ENCODE results near the gene WNT3A.

The WNT3A gene

DNA sequence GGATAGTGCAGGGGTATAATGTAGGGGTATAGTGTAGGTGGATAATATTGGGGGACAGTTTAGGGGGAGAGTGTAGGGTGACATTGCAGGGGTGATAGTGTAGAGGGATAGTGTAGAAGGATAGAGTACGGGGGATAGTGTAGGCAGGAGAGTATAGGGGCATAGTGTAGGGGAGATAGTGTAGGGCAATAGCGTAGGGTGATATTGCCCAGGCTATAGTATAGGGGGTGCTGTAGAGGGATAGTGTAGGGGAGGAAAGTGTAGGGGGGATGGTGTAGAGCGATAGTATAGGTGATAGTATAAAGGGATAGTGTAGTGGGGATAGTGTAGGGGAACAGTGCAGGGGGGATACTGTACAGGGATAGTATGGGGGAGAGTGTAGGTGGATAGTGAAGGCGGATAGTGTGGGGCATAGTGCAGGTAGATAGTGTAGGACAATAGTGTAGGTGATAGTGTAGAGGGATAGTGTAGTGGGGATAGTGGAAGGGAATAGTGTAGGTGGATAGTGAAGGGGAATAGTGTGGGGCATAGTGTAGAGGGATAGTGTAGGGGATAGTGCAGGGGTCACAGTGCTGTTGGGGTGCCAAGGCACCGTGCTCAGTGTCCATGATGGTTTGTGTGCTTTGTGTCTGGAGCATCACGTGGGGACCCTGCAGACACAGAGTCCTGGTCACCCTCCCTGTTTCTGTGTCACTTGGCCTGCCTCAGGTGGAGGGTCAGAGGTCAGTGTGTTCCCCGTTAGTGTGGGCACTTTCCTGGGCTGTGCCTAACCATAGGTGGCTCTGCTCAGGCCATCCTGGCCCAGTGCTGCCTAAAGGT is 65.2 kb downstream of the WNT3A start:
- DNase-seq = no peak

DNA sequence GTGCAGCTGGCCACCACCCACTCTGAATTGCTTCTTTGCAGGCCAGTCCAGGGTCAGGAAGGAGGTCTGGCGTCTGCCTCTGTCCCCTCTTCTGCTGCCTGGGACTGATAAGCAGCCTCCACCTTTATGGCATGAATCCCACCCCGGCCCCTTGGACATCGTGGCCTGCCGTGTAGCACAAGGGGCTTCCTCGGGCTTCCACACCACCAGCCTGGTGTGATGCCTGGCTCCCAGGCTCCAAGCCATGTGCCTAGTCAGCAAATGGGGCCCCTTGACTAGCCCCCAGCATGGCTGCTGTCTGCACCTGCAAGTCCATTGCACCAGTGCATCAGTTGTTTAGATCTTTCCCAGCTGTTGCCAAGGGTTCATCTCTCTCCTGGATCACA is 65.9 kb downstream of the WNT3A start:
- DNase-seq = peak; percentile 15

GRCh38 chr1:228073061-228073856 is 66.5 kb downstream of the WNT3A start:
- DNase-seq = peak; percentile 13

DNA sequence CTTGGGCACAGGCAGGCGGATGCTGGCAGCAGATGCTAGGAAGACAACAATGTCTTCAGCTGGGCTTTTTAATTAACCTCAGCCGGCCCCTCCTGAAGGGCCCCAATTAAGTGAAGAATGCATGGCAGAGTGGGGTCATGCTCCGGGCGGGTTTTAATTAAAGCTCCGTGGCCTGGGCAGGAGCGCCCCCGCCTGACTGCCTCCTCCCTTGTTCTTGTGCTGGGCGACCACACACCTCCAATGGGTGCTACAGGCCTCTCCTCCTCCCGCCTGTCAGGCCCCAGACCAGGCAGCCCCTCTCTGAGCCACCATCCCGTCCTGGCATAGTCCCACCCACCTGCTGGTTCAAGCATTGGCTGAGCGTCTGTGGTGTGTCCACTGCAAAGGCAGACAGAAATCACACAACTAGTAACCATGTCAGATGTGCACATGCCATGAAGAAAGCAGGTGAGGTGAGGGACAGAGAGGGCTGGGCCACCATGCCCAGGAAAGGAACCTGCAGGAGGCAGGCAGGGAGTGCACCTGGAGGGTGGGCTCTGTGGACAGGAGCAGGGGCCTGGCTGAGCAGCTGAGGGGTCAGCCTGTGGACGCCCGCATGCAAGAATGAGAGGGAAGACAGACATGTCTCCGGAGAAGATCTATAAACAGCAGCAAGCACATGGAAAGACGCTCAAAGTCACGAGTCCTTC is 67.2 kb downstream of the WNT3A start:
- peak; percentile 22 for DNase-seq

GRCh38 chr1:228074954-228075730 is 68.3 kb downstream of the WNT3A start:
- DNase-seq = peak; percentile 19

- DNase-seq = peak; percentile 15
These were observed 69.0 kb downstream of the WNT3A start for GRCh38 chr1:228075801-228076271.

- DNase-seq = peak; percentile 7
These were observed 70.1 kb downstream of the WNT3A start for GRCh38 chr1:228076796-228077430.

- DNase-seq = peak; percentile 12
These were observed 71.0 kb downstream of the WNT3A start for GRCh38 chr1:228077565-228078330.

DNA sequence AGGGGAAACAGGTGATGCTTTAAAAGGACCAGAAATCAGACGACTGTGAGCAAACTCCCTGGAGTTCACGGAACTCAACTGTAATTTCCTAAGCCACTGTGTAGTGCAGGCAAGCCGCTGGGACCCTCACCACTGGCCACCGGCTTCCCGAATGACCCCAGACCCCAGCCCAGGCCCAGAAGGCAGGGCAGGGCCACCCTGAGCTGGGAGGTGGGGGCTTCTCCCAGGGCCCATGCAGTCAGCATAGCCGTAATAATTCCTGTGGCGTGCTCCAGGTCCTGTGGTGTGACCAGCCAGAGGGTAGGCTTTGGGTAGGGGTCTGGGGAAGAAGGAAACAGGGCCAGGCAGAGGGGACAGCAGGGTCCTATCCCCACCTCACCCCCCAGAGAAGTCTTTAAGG is 72.2 kb downstream of the WNT3A start:
- no peak for DNase-seq

GRCh38 chr1:228079601-228080263 is 72.9 kb downstream of the WNT3A start:
- DNase-seq = no peak

GRCh38 chr1:228081144-228081543 is 74.3 kb downstream of the WNT3A start:
- DNase-seq = no peak

DNA sequence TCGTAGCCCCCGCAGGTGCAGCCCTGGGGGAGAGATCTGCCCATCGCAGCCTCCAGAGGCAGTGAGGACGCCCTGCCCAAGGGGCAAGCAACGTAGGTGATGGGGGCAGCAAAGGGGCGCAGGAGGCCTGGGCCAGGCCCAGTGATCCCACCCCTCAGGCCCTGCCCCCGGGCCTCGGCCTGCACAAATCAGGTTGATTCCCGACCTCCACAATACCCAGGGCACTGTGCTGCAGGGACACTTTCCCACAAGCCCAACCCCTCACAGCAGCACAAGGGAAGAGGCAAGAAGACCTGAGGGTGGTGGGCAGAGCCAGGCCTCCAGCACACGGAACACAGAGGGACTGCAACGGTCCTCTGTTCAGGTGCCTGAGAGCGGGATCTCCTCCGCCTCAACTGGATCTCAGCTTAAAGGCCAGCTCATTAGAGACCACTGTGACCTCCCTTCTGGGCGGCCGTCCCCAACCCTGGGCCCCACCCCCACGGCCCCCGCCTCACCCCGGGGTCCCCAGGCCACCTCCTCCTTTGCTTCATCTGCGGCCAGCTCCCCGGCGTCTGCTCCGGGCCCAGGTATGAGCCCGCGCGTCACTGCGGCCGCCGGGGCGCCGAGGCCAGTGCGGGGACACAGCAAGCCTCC is 74.9 kb downstream of the WNT3A start:
- DNase-seq = peak; percentile 55

GRCh38 chr1:228082214-228082917 is 75.6 kb downstream of the WNT3A start, which contains the start of gene ARF1:
Gene ARF1, plus strand, starts transcription at chr1:228082708. Its CDS starts 14,407 bp downstream, at chr1:228097115.
- DNase-seq = peak; percentile 95

GRCh38 chr1:228082918-228083870 is 76.4 kb downstream of the WNT3A start:
- DNase-seq = peak; percentile 76

DNA sequence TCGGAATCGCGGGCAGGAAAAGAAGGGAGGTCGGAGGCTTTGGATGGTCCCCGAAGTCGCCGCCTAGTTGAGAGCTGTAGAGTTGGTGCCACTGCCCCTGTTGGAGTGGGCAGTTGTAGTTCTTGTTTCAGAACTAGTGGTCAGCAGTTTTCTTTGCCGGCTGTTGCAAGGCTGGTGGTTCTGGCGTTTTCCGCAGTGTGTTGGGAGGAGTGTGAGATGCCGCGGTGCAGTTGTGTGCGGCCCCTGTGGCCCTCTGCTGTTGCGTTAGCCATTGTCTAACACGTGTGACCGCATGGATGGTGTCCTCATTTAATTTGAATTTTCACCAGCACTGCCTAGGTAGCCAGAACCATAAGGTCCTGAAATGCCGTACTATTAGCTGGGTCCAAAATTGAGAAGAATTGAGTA is 77.1 kb downstream of the WNT3A start:
- DNase-seq = no peak

DNA sequence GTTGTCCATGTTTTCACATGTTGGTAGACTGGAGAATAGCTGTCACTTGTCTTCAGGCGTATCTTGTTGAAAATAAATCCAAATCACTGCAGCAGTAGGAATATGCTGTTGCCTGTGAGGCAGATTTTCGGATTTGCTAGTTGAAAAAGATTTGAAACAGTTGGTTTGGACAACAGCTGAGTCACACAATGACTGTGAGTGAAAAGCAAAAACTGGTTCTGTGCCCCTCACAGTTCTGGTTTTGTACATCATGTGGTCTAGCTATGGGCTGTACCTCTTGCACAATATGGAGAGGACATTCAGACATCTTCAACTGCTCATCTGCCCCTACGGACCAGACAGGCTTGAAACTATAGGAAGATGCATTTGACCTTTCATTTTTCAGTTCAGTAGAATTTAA is 77.5 kb downstream of the WNT3A start:
- no peak for DNase-seq

- DNase-seq = no peak
These were observed 78.0 kb downstream of the WNT3A start for GRCh38 chr1:228084797-228085196.
